Neural progenitor cell (in vitro differentiated cells): ENCODE data around the gene RASSF3. TPM values are rescaled to one million over a fixed set of nuclear protein-coding genes. Genes with fewer than 3 reads are reported as not detected.

Experiments
- DNase-seq: peaks from one replicate; pipeline ENCODE4 v3.0.0-alpha.2; 2016; ENCODE audit warnings: low spot score
- H2AFZ ChIP-seq: fragments of 200-600 bp; sonication (generic); replicated peaks from 2 replicates; pipeline ENCODE4 v1.6.1; 2016; ENCODE audit warnings: antibody characterized with exemption
- H3F3A ChIP-seq: fragments of 200-600 bp; sonication (generic); 2 replicates; pipeline ENCODE4 v1.6.1; 2016; ENCODE audit warnings: antibody characterized with exemption, low read depth
- H3K27ac ChIP-seq: fragments of 200-600 bp; sonication (generic); 2 replicates; pipeline ENCODE4 v1.5.1; 2016; ENCODE audit warnings: mild to moderate bottlenecking
- H3K27me3 ChIP-seq: fragments of 200-600 bp; sonication (generic); 2 replicates; pipeline ENCODE4 v1.6.1; 2016; ENCODE audit warnings: mild to moderate bottlenecking, moderate library complexity
- H3K36me3 ChIP-seq: fragments of 200-600 bp; sonication (generic); 2 replicates; pipeline ENCODE4 v1.5.1; 2016
- H3K4me1 ChIP-seq: fragments of 200-600 bp; sonication (generic); 2 replicates; pipeline ENCODE4 v1.6.1; 2016; ENCODE audit warnings: mixed run types
- H3K4me2 ChIP-seq: fragments of 200-600 bp; sonication (generic); 2 replicates; pipeline ENCODE4 v1.6.1; 2016
- H3K4me3 ChIP-seq: fragments of 200-600 bp; sonication (generic); 2 replicates; pipeline ENCODE4 v1.5.1; 2016
- H3K79me2 ChIP-seq: fragments of 200-600 bp; sonication (generic); 2 replicates; pipeline ENCODE4 v1.6.1; 2016; ENCODE audit warnings: low read depth
- H3K9ac ChIP-seq: fragments of 200-600 bp; sonication (generic); 2 replicates; pipeline ENCODE4 v1.6.1; 2016
- H3K9me3 ChIP-seq: fragments of 200-600 bp; sonication (generic); 2 replicates; pipeline ENCODE4 v1.5.1; 2016; ENCODE audit warnings: low read depth
- H4K20me1 ChIP-seq: fragments of 200-600 bp; sonication (generic); 2 replicates; pipeline ENCODE4 v1.6.1; 2016; ENCODE audit warnings: low read depth
- H3K27ac Mint-ChIP-seq: 3 replicates; pipeline ENCODE4 v1.8.0; 2021; ENCODE audit warnings: mixed read lengths
- H3K27me3 Mint-ChIP-seq: 2 replicates; pipeline ENCODE4 v1.8.0; 2022; ENCODE audit warnings: low read depth, mild to moderate bottlenecking, inconsistent platforms, moderate library complexity, mixed read lengths; ENCODE audit not compliant: insufficient read depth
- H3K36me3 Mint-ChIP-seq: 3 replicates; pipeline ENCODE4 v1.8.0; 2021; ENCODE audit warnings: mixed read lengths
- H3K4me1 Mint-ChIP-seq: 3 replicates; pipeline ENCODE4 v1.8.0; 2021; ENCODE audit warnings: mixed read lengths
- H3K4me3 Mint-ChIP-seq: 3 replicates; pipeline ENCODE4 v1.8.0; 2021; ENCODE audit warnings: mild to moderate bottlenecking, moderate library complexity, mixed read lengths
- H3K9me3 Mint-ChIP-seq: 3 replicates; pipeline ENCODE4 v1.8.0; 2020; ENCODE audit warnings: mixed read lengths
- EZH2 ChIP-seq: fragments of 200-600 bp; sonication (generic); IDR thresholded peaks from 2 replicates; pipeline ENCODE4 v1.6.1; 2017; ENCODE audit warnings: antibody characterized with exemption, mild to moderate bottlenecking, moderate library complexity
- EZH2phosphoT487 ChIP-seq: fragments of 200-600 bp; sonication (generic); IDR thresholded peaks from 2 replicates; pipeline ENCODE4 v1.6.1; 2017; ENCODE audit warnings: antibody characterized with exemption
- total RNA-seq: library from RNA; depleted of rRNA; stranded (reverse); fragments of >200 nt; gene quantifications from 2 replicates; pipeline ENCODE4 v1.2.3, GENCODE V29; 2015; ENCODE audit warnings: low replicate concordance
- TF ChIP-seq, protein P1 (sequence below): fragments of 200-600 bp; sonication (generic); IDR thresholded peaks from 2 replicates; pipeline ENCODE4 v1.5.1; 2017; ENCODE audit warnings: antibody characterized with exemption, mild to moderate bottlenecking

Gene RASSF3
- total RNA-seq, 1 donor from 2014 or later = 14.5 TPM

DNA sequence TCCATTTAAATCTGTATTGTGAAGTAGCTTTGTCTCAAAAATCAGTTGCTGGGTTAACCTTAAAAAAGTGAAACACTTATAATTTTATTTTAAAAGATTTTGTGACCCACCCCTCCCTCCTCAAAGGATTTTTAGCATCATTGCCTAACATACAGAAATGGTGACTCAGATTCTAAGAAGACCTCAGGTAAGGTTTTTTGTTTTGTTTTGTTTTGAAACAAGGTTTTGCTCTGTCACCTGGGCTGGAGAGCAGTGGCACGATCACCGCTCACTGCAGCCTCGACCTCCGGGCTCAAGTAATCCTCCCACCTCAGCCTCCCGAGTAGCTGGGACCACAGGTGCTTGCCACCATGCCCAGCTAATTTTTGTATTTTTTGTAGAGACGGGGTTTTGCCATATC is 74.8 kb downstream of the RASSF3 start:
- H4K20me1 ChIP-seq = peaks cover 35% of the 10 kb centered on the region
- H3K9ac ChIP-seq = no peak overlapping the region
- no peak for DNase-seq
- no peaks in the 10 kb centered on the region for H3K9me3 Mint-ChIP-seq
- H2AFZ ChIP-seq = no peak overlapping the region
- no peaks in the 10 kb centered on the region for H3K27me3 Mint-ChIP-seq
- peaks cover 23% of the 10 kb centered on the region for H3K4me1 ChIP-seq
- H3K4me3 ChIP-seq = no peak overlapping the region
- peaks cover 21% of the 10 kb centered on the region for H3K36me3 Mint-ChIP-seq
- no peaks in the 10 kb centered on the region for H3K9me3 ChIP-seq
- TF ChIP-seq, protein P1, sequence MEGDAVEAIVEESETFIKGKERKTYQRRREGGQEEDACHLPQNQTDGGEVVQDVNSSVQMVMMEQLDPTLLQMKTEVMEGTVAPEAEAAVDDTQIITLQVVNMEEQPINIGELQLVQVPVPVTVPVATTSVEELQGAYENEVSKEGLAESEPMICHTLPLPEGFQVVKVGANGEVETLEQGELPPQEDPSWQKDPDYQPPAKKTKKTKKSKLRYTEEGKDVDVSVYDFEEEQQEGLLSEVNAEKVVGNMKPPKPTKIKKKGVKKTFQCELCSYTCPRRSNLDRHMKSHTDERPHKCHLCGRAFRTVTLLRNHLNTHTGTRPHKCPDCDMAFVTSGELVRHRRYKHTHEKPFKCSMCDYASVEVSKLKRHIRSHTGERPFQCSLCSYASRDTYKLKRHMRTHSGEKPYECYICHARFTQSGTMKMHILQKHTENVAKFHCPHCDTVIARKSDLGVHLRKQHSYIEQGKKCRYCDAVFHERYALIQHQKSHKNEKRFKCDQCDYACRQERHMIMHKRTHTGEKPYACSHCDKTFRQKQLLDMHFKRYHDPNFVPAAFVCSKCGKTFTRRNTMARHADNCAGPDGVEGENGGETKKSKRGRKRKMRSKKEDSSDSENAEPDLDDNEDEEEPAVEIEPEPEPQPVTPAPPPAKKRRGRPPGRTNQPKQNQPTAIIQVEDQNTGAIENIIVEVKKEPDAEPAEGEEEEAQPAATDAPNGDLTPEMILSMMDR = no peak
- no peak for TF ChIP-seq EZH2
- no peak for TF ChIP-seq EZH2phosphoT487
- H3K4me2 ChIP-seq = no peak overlapping the region
- H3F3A ChIP-seq = peaks cover 23% of the 10 kb centered on the region
- H3K27ac ChIP-seq = no peak overlapping the region
- H3K79me2 ChIP-seq = peaks cover 6% of the 10 kb centered on the region
- no peak overlapping the region for H3K4me3 Mint-ChIP-seq
- peaks cover 41% of the 10 kb centered on the region for H3K4me1 Mint-ChIP-seq
- H3K27me3 ChIP-seq = no peaks in the 10 kb centered on the region
- no peak overlapping the region for H3K27ac Mint-ChIP-seq
- H3K36me3 ChIP-seq = no peaks in the 10 kb centered on the region

DNA sequence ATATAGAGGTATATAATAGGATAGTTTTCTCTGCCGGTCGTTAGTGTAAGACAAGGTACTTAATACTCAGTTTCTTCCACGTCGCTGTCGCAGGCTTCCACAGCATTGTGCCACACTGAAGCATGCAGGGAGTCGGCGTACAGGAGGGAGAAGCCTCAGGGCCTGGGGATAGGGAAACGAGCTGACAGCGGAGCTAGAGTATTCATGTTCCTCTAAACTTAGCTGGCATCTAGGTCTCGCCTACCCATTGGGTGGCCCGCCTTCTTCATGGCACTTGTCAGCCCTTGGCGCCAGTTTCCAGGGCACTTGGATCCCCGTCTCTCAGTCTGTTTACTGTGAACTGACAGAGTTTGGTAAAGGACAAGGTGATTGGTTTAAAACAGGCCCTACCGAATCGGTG is 75.3 kb downstream of the RASSF3 start:
- no peak overlapping the region for H3K4me3 ChIP-seq
- H3K9ac ChIP-seq = no peak overlapping the region
- Mint-ChIP-seq H3K4me3 (no peak overlapping the region), H3K4me1 (peaks cover 41% of the 10 kb centered on the region), H3K36me3 (peaks cover 21% of the 10 kb centered on the region), H3K27ac (no peak overlapping the region), H3K9me3 (no peaks in the 10 kb centered on the region), H3K27me3 (no peaks in the 10 kb centered on the region)
- TF ChIP-seq, protein P1 = no peak
- no peak for TF ChIP-seq EZH2
- no peak for TF ChIP-seq EZH2phosphoT487
- H3K79me2 ChIP-seq = peaks cover 6% of the 10 kb centered on the region
- H3K4me1 ChIP-seq = peaks cover 23% of the 10 kb centered on the region
- peaks cover 26% of the 10 kb centered on the region for H3F3A ChIP-seq
- no peaks in the 10 kb centered on the region for H3K36me3 ChIP-seq
- H3K27me3 ChIP-seq = no peaks in the 10 kb centered on the region
- no peak overlapping the region for H2AFZ ChIP-seq
- no peaks in the 10 kb centered on the region for H3K9me3 ChIP-seq
- H3K27ac ChIP-seq = no peak overlapping the region
- peaks cover 31% of the 10 kb centered on the region for H4K20me1 ChIP-seq
- no peak overlapping the region for H3K4me2 ChIP-seq
- no peak for DNase-seq

DNA sequence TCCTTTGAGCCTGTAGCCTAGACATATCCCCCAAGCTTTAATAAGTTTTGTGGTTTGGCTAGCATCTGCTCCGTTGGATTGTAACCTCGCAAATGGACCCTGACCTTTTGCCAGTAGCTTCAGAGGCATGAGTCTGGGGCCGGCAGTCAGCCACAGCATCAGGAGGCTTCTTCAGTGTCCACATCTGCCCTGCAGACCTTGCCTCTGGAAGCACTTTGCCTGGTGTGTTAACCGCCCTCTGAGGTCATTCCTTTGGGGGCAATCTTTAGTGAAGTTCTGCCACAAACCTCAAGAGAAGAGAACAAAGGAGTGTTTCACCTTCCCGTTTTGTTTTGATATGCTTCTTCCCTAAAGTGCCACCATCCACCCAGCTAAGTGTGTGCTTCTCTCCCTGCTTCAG is 77.5 kb downstream of the RASSF3 start:
- no peaks in the 10 kb centered on the region for H3K9me3 Mint-ChIP-seq
- Histone ChIP-seq H3K4me1 (peaks cover 34% of the 10 kb centered on the region), H3K9me3 (no peaks in the 10 kb centered on the region), H3K4me3 (no peak overlapping the region), H3F3A (peaks cover 33% of the 10 kb centered on the region), H3K27ac (no peak overlapping the region), H2AFZ (no peak overlapping the region), H3K79me2 (peaks cover 6% of the 10 kb centered on the region), H3K9ac (no peak overlapping the region), H3K4me2 (no peak overlapping the region), H3K36me3 (no peaks in the 10 kb centered on the region), H4K20me1 (peaks cover 10% of the 10 kb centered on the region), H3K27me3 (no peaks in the 10 kb centered on the region)
- no peaks in the 10 kb centered on the region for H3K27me3 Mint-ChIP-seq
- TF ChIP-seq, protein P1 = no peak
- no peak for TF ChIP-seq EZH2phosphoT487
- TF ChIP-seq EZH2 = no peak
- peak overlapping the region; percentile 88 for H3K27ac Mint-ChIP-seq
- no peak overlapping the region for H3K4me3 Mint-ChIP-seq
- DNase-seq = no peak
- H3K36me3 Mint-ChIP-seq = peaks cover 18% of the 10 kb centered on the region
- peaks cover 49% of the 10 kb centered on the region for H3K4me1 Mint-ChIP-seq
